ENCODE measurements around the gene TNKS2.
"Not testable (repeated sequence)": the region's sequence is repeated elsewhere in the genome, so short reads cannot be mapped to it uniquely, and the experiment has no call there.

TNKS2 gene

DNA sequence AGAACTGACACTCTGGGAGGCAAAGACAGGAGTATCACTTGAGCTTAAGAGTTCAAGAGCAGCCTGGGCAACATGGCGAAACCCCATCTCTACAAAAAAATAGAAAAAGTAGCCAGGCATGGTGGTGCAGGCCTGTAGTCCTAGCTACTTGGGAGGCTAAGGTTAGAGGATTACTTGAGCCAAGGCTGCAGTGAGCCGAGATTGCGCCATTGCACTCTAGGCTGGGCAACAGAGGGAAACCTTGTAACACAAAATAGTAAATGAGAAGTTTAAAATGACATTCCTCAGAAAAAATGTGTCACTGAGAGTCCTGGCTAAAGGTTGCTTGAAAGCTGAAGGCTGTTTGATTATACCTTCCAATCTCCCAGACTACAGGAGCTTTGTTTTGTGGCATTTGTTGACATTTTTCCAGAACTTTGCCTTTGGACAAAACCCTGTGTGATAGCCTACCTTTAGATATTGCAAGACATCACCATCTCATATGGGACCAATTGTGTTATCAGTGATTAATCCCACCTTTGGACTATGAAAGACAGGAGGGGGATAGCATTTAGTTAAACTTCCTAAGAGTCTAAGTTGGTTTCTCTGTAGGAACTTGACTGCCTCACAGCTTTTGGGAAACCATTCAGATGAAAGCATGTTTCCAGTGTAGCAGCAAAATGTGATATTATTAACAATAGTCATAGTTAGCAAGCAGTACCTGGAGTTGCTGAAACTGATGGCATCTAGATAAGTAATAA is 5.3 kb downstream of the TNKS2 start:
- no peak overlapping the region for H3K27ac Mint-ChIP-seq
- DNase-seq (no peak), ATAC-seq (replicated peaks) (no peak)
- no peaks in the 10 kb centered on the region for H3K27me3 Mint-ChIP-seq
- no peak overlapping the region for H3K4me3 Mint-ChIP-seq
- peaks cover 40 to 47% of the 10 kb centered on the region in 2 donors for H3K4me1 Mint-ChIP-seq
- peaks cover 29 to 44% of the 10 kb centered on the region in 2 donors for H3K36me3 Mint-ChIP-seq
- no peaks in the 10 kb centered on the region for H3K9me3 Mint-ChIP-seq

DNA sequence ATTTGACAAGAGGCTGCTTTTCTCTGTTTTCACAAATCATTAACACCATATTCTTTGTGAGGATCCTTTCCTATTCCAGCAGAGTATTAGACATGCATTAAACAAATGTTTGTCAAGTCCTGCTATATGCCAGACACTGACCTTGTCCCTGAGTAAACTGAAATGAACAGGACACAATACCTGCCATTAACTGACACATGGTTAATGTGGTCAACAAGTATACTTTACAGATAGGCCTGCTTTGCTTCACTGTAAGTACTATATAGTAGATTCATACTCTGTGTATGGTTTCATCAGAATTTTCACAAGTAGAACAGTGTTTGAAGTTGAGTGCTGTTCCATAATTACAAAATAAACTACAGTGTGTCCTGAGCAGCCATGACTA is 5.9 kb downstream of the TNKS2 start:
- H3K27ac Mint-ChIP-seq: no peak overlapping the region

DNA sequence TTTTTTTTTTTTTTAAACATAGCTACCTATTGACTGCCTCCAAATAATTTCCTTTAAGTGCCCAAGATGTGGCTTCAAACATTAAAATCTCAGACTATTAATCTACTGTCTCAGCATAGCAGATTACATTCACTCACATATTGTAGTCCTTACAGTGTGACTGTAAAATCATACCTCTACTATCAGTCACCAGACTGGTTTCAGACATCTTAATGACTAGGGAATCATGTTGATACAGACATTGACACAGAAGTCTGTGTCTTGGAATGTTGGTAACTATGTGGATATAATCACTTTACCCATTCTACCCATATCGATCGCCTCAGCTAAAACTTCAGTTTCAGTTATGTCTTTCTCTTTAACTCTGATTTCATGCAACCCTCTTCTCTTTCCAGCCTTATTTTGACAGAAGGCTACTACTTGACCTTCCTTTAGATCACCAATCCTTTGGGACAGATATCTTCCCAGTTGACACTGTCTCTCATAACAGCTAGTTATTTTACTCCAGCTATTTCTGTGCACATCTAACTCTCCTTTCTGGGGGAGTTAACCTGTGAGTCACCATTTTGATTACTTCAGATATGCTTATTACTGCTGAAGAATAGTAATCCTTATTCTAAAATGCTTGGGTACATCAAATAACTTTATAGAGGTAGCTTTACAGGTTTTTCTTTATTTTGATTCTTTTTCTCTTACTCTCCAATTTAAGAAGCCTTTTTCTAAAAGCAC is 7.0 kb downstream of the TNKS2 start:
- no peak overlapping the region for H3K4me3 Mint-ChIP-seq
- H3K4me1 Mint-ChIP-seq: peaks cover 26 to 33% of the 10 kb centered on the region in 2 donors
- ATAC-seq (replicated peaks) (no peak), DNase-seq (no peak)
- H3K36me3 Mint-ChIP-seq: peaks cover 26 to 33% of the 10 kb centered on the region in 2 donors
- no peaks in the 10 kb centered on the region for H3K9me3 Mint-ChIP-seq
- H3K27me3 Mint-ChIP-seq: no peaks in the 10 kb centered on the region
- no peak overlapping the region for H3K27ac Mint-ChIP-seq

More for the DNA sequence above, 5.9 kb downstream of the TNKS2 start:
- no peak overlapping the region for H3K4me3 Mint-ChIP-seq
- ATAC-seq (replicated peaks): no peak
- H3K9me3 Mint-ChIP-seq: no peaks in the 10 kb centered on the region
- peaks cover 29 to 41% of the 10 kb centered on the region in 2 donors for H3K36me3 Mint-ChIP-seq
- DNase-seq: no peak
- H3K4me1 Mint-ChIP-seq: peaks cover 36 to 44% of the 10 kb centered on the region in 2 donors
- no peaks in the 10 kb centered on the region for H3K27me3 Mint-ChIP-seq

DNA sequence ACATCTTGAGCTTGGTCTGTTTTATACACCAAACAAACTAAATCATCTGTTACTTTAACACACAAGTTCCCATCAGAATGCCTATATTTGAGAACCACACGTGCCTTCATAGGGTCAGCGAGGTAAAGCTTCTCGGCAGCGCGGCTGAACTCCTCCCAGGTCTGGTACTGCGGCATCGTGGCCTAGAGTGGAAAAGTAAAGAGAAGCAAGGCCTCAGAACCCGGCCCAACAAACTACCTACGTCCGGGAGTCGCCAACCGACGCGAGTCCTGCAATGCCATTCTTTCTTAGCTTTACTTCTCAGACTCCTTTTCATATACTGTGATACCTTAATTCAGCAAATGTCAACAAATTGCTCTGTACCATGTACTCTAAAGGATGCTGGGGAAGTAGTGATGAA is 9.0 kb downstream of the TNKS2 start:
- H3K4me3 Mint-ChIP-seq, H3K27me3 Mint-ChIP-seq, H3K9me3 Mint-ChIP-seq, DNase-seq, H3K27ac Mint-ChIP-seq: not testable (repeated sequence)
- Mint-ChIP-seq H3K4me1 (peaks cover 20 to 32% of the 10 kb centered on the region in 2 donors), H3K36me3 (peaks cover 22 to 23% of the 10 kb centered on the region in 2 donors)
- ATAC-seq (replicated peaks): peak in 1 of 2 donors; percentile 52

DNA sequence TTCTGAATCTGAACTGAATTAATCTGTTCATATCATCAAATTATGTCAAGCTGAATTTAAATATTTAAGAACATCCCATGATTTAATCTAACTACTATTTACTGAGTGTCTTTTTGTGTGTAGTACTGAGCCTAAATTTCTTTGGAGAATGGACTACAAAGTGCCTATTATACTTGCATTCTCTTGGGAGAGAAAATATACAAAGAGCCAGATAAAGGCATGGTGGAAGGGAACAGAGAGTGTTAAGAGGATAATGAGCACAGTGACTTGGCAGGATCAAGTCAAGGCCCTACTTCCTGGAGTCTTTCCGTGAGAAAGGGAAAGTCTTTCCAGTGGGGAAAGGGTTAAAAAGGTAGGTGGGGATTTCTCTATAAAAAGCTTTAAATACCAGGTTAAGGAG is 15.0 kb downstream of the TNKS2 start:
- ATAC-seq (replicated peaks): no peak
- Mint-ChIP-seq H3K27ac (peak overlapping the region; percentile 16), H3K36me3 (peaks cover 12 to 32% of the 10 kb centered on the region in 2 donors), H3K4me3 (no peak overlapping the region), H3K9me3 (no peaks in the 10 kb centered on the region), H3K27me3 (no peaks in the 10 kb centered on the region), H3K4me1 (peaks cover 10% of the 10 kb centered on the region in 2 donors)
- DNase-seq: no peak

DNA sequence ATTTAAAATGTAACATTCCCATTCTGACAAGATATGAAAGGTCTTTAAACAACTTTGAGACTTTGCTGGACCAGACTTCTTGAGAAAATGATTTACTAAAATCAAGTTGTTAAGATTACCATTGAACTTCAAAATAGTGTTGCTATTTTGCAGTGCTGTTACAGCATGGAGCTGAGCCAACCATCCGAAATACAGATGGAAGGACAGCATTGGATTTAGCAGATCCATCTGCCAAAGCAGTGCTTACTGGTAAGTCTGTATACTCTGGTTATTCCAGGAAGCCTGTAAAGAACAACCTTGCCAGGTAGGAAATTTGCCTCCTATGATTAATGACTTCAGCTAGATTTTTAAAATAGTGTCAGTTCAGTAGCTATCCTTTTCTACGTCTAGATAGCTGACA is 18.8 kb downstream of the TNKS2 start:
- no peaks in the 10 kb centered on the region for H3K9me3 Mint-ChIP-seq
- DNase-seq (no peak), ATAC-seq (replicated peaks) (no peak)
- peaks cover 20 to 46% of the 10 kb centered on the region in 2 donors for H3K36me3 Mint-ChIP-seq
- no peak overlapping the region for H3K27ac Mint-ChIP-seq
- H3K4me3 Mint-ChIP-seq: no peak overlapping the region
- no peaks in the 10 kb centered on the region for H3K27me3 Mint-ChIP-seq
- H3K4me1 Mint-ChIP-seq: peaks cover 5 to 7% of the 10 kb centered on the region in 2 donors

DNA sequence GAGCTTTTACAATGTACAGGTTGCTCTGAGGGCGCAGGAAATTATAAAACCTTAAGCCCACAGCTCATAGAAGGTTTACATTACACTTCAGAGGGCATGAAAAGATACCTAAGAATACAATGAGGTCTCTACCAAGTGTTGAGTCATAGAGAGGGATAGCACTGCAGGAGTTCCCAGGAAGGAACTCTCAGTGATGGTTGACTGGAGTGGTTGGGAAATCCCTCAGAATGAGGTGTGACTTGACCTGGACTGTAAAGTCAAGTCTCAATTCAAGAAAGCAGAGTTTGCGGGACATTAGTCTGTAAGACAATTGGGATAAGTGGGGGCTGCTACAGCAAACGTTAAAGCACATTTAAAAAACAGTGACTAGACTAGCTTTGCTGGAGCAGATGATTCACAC is 21.9 kb downstream of the TNKS2 start:
- Mint-ChIP-seq H3K9me3 (no peaks in the 10 kb centered on the region), H3K4me3 (no peak overlapping the region), H3K4me1 (peaks cover 4 to 5% of the 10 kb centered on the region in 2 donors), H3K27me3 (no peaks in the 10 kb centered on the region), H3K36me3 (peaks cover 23 to 44% of the 10 kb centered on the region in 2 donors), H3K27ac (no peak overlapping the region)
- DNase-seq (no peak), ATAC-seq (replicated peaks) (no peak)

DNA sequence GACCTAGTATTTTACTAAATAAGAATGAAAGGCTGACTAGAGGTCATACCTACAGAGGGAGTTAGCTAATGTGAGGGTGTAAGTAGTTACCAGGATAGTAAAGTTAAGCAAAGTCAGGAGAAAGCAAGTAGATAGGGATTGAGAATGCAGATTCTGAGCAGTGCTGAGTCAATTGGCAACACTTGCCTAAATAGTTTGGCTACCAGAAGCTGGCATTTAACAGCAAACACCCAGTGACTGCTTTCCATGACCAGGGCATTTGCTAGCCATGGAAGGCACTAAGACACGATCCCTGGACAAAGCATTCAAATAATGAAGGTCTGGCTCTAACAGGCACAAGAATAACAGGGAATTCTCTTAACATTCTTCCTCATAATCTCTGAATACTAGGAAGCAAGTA is 25.9 kb downstream of the TNKS2 start:
- Mint-ChIP-seq H3K4me3 (no peak overlapping the region), H3K36me3 (peaks cover 20 to 36% of the 10 kb centered on the region in 2 donors), H3K9me3 (no peaks in the 10 kb centered on the region), H3K27me3 (no peaks in the 10 kb centered on the region), H3K27ac (no peak overlapping the region), H3K4me1 (peaks cover 2 to 6% of the 10 kb centered on the region in 2 donors)
- DNase-seq (no peak), ATAC-seq (replicated peaks) (no peak)

DNA sequence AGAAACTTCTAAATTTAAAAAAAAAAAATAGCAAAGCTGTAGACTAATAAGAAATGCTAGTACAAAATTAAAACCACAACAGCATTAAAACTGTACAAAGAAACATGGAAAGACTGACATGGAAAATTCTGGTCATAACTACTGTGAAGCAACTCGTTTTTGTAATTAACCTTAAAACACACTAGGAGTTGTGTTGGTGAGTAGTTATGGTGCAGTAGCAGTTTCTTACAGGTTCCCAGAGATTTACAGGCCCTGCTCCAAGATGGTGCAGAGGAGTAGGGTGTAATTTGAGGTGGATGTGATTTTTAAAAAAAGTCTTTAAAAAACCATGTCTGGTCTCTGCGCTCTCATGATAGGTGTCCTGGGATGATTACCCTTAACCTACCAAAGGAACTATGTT is 31.0 kb downstream of the TNKS2 start:
- Mint-ChIP-seq H3K27ac (no peak overlapping the region), H3K27me3 (no peaks in the 10 kb centered on the region), H3K9me3 (no peaks in the 10 kb centered on the region), H3K4me1 (peaks cover 0 to 6% of the 10 kb centered on the region in 2 donors), H3K36me3 (peaks cover 10 to 22% of the 10 kb centered on the region in 2 donors), H3K4me3 (no peak overlapping the region)
- ATAC-seq (replicated peaks) (no peak), DNase-seq (no peak)

DNA sequence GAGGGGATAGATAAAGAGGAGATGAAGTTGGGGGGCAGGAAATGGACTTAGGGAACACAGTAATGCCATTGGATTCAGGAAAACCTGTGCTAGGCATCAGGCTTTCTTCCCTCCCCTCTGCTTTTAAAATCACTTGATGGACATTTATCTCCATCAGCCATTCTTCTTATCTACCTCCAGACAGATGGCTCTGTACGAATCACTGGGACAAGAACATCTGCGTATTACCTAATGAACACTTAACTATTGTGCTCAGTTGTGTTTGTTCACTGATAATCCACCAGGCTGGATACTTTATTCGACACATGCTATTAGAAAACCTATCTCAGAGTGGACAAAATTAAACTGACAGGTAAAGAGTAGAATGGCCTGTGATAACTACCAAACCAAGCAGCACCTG is 40.0 kb downstream of the TNKS2 start:
- Mint-ChIP-seq H3K27ac (no peak overlapping the region), H3K36me3 (peaks cover 26 to 40% of the 10 kb centered on the region in 2 donors)
- no peak for DNase-seq

DNA sequence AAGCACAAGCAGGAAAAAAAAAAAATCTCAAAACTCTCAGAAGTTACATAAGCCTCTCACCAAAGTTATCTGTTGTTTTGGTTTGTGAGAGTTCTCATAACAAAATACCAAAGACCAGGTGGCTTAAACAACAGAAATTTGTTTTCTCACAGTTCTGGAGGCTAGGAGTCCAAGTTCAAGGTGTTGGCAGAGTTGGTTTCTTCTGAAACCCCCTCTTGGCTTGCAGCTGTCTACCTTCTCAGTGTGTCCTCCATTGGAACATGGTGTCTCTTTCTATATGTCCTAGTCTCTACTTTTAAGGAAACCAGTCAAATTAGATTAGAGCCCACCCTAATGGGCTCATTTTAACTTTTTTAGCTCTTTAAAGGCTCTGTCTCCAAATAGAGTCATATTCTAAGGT is 44.9 kb downstream of the TNKS2 start:
- no peak for ATAC-seq (replicated peaks)
- H3K4me3 Mint-ChIP-seq: no peak overlapping the region
- no peaks in the 10 kb centered on the region for H3K4me1 Mint-ChIP-seq
- H3K9me3 Mint-ChIP-seq: no peaks in the 10 kb centered on the region
- H3K27ac Mint-ChIP-seq: no peak overlapping the region
- H3K27me3 Mint-ChIP-seq: no peaks in the 10 kb centered on the region
- no peak for DNase-seq
- H3K36me3 Mint-ChIP-seq: peaks cover 21 to 35% of the 10 kb centered on the region in 2 donors

More for the DNA sequence above, 40.0 kb downstream of the TNKS2 start:
- no peaks in the 10 kb centered on the region for H3K4me1 Mint-ChIP-seq
- no peak overlapping the region for H3K4me3 Mint-ChIP-seq
- no peaks in the 10 kb centered on the region for H3K9me3 Mint-ChIP-seq
- H3K27me3 Mint-ChIP-seq: no peaks in the 10 kb centered on the region
- no peak for ATAC-seq (replicated peaks)

DNA sequence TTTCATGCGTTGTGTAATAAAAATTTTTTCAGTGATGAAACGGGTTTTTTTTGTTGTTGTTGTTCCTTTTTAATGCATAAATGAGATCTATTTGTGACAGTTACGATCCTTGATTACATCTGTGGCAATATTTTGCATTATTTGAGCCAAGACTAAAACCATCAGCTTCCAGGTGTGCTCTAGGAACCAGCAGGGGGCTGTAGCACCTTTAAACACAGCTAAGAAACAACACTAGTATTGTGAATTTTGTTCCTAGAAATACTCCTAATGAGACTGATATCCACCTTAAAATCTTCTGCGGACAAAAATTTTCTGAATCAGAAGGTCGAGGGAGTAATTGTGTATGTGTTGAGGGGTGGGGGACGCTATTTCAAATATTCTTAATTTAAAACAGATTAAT is 58.4 kb downstream of the TNKS2 start:
- Mint-ChIP-seq H3K4me3 (no peak overlapping the region), H3K36me3 (peaks cover 26 to 32% of the 10 kb centered on the region in 2 donors), H3K9me3 (no peaks in the 10 kb centered on the region), H3K4me1 (no peaks in the 10 kb centered on the region), H3K27me3 (no peaks in the 10 kb centered on the region), H3K27ac (no peak overlapping the region)
- no peak for ATAC-seq (replicated peaks)
- DNase-seq: no peak

DNA sequence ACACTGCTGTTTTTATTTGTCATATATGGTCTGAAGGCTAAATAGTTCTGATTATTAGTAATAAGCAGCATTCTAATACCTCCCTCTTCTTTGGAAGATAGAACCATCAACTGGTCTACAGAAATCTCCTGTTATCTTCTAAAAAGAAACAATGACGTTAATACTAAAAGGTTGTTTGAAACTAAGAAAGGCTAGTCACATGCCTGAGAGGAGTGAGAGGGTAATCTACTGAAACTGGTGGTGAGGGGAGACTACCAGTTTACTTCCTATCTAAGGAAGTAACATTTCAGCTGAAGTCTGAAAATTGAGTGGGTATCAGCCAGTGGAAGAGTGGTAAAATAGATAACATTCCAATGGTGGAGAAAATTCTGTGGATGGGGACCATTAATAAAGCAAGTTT is 62.7 kb downstream of the TNKS2 start:
- H3K36me3 Mint-ChIP-seq: peaks cover 23 to 34% of the 10 kb centered on the region in 2 donors
- H3K4me1 Mint-ChIP-seq: no peaks in the 10 kb centered on the region
- H3K27ac Mint-ChIP-seq: no peak overlapping the region
- no peaks in the 10 kb centered on the region for H3K27me3 Mint-ChIP-seq
- H3K9me3 Mint-ChIP-seq: no peaks in the 10 kb centered on the region
- DNase-seq: no peak
- ATAC-seq (replicated peaks): no peak
- H3K4me3 Mint-ChIP-seq: no peak overlapping the region

DNA sequence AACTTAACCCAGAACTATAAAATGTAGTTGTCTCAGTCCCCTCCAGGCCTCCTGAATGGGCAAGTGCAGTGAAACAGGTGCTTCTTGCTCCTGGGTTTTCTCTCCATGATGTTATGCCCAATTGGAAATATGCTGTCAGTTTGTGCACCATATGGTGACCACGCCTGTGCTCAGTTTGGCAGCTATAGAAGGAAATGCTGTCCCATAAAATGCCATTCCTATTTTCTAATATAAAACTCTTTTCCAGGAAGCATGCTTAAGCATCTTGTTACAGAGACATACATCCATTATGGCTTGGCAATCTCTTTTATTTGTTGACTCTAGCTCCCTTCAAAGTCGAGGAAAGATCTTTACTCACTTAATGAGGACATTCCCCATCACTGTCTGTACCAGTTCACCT is 65.9 kb downstream of the TNKS2 start:
- no peak for ATAC-seq (replicated peaks)
- no peaks in the 10 kb centered on the region for H3K27me3 Mint-ChIP-seq

DNA sequence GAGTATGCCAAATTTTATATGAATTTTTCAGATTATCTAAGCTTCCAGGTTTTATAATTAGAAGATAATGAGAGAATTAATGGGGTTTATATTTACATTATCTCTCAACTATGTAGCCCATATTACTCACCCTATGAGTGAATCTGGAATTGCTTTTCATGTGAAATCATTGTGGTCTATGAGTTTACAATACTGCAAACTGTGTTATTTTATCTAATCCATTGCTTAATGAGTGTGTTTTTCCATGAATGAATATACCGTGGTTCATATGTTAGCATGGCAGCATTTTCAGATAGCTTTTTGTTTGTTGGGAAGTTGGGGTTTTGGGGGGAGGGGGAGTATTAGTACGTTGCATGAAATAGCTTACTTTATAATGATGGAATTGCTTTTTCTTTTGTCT is 66.5 kb downstream of the TNKS2 start:
- Mint-ChIP-seq H3K9me3 (no peaks in the 10 kb centered on the region), H3K36me3 (peaks cover 13 to 24% of the 10 kb centered on the region in 2 donors), H3K27me3 (no peaks in the 10 kb centered on the region), H3K4me3 (no peak overlapping the region), H3K4me1 (no peaks in the 10 kb centered on the region), H3K27ac (no peak overlapping the region)
- DNase-seq (no peak), ATAC-seq (replicated peaks) (no peak)

More for the DNA sequence above, 65.9 kb downstream of the TNKS2 start:
- Mint-ChIP-seq H3K4me3 (no peak overlapping the region), H3K9me3 (no peaks in the 10 kb centered on the region), H3K4me1 (no peaks in the 10 kb centered on the region), H3K27ac (no peak overlapping the region), H3K36me3 (peaks cover 13 to 24% of the 10 kb centered on the region in 2 donors)
- DNase-seq: no peak
